ENCODE results near the gene CLCN4.

- TF ChIP-seq CTCF (IDR thresholded peaks at IDR 0.05) (no peak), POLR2A (IDR thresholded peaks at IDR 0.05) (no peak)
Observed at GRCh38 chrX:10169175-10169574, 12.4 kb downstream of the CLCN4 start.

Measured in suprapubic skin (tissue), 3 donors.